NCI-H69 (cell line): Measurements from ENCODE around the gene MYLK.

Source experiments
- DNase-seq: peaks from one replicate; lab custom pipeline; 2025; lab: John Stamatoyannopoulos, UW

Gene MYLK

GRCh38 chr3:123791417-123791816 is 92.7 kb downstream of the MYLK start:
- no peak for DNase-seq

GRCh38 chr3:123791073-123791370 is 93.1 kb downstream of the MYLK start:
- DNase-seq, result no peak

- no peak for DNase-seq
These were observed 93.7 kb downstream of the MYLK start for GRCh38 chr3:123790254-123791072.

- DNase-seq, result no peak
These were observed 94.4 kb downstream of the MYLK start for GRCh38 chr3:123789760-123790159.

GRCh38 chr3:123789160-123789559 is 95.0 kb downstream of the MYLK start:
- no peak for DNase-seq

DNA sequence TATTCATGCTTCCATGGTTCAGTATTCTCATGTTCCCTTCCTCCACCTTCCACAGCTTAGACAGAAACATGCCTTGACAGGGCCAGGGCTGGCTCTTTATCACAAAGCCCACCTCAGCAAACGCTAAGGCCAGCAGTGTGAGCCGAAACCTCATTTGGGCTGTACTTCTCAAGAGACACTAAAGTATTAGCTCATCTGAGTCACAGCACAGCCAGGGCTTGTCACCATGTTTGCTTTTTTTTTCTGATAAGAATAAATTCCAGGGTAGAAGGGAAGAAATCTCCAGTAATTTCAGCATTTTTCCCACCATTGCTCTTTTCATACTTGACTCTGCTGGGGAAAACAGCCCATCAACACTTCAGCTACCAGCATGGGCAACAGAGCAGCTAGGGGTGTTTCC is 95.4 kb downstream of the MYLK start:
- DNase-seq, result no peak

DNA sequence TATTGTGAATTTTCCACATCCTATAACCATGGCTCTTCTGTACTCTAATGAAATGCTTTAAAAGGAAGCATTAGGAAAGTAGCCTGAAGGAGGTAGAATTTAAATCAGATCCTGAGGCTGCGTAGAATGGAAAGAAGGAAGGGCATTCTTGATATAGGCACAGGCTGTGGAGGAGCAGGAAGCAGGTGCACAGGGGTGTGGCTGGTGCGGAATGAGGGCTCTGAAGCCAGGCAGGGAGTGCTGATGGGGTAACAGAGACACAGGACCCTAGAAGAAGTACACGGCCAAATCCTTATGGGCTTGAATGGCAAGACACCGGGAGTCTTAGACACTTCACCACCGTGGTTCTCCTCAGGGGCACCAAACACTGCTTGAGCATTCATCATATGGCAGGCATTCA is 97.0 kb downstream of the MYLK start:
- DNase-seq, result no peak

- no peak for DNase-seq
These were observed 98.5 kb downstream of the MYLK start for GRCh38 chr3:123785602-123786001.

DNA sequence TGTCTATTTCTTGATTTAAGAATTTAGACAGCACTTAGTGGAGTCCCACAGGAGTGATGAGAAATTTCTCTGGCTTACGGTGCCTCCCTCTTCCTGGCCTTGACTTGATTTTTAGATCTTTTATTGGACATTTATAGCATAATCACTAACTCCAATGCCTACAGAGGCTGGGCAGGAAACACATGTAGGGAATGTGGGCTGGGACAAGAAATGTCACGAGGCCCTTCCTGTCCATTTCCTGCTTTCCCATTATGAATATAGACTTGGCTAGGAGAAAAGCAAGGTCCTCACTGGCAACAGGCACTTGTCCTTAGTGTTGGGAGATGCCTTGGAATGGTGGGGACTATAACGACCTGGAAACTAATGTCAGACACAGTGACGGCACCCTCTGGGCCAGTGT is 100.3 kb downstream of the MYLK start:
- DNase-seq, result no peak

- DNase-seq, result no peak
These were observed 101.0 kb downstream of the MYLK start for GRCh38 chr3:123783050-123783689.

DNA sequence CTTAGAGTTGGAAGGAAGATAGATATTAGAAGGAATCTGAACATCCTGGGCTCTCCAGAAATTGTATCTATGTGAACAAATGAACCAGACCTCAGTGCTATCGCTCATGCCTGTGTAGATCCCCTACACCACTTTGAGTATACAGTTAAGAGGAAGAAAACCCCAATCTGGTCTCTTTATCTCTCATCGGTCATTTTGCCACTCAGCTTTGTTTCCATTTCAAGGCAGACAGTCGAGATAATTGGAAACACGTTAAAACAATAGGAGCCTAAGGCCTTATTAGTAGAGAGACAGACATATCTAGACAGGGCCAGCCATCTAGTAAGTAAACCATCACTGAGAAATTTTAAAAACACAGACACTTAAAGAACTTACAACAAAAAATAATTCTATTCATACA is 101.6 kb downstream of the MYLK start:
- no peak for DNase-seq

DNA sequence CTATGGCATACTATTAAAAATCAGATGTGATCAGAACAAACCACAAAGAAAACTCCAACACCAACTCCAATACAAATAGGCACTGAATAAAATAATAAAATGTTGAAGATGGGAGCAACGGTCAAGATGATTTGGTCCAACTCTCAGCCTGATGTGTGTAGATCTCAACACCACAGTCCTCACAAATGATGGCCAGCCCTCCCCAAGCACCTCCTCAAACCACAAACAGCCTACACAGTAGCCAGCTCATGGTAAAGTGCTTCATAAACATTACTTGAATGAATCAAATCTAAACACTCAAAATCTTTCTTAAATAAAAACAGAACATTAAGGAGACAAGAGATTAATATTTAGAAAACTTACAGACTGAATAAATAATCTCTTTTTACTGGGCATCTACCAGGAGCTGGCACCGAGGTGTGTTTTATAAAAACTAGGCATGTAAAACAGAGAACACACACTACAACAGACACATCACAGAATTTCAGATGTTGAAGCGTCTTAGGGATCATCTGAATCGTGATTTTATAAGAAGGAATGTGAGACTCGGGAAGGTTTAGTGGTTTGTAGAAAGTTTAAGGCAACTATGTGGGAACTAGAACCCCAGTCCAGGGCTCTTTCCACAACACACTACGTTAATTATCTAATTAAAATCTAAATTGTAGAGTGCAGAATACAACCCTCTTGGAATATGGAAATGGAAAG is 102.4 kb downstream of the MYLK start:
- no peak for DNase-seq

GRCh38 chr3:123781138-123781537 is 103.0 kb downstream of the MYLK start:
- DNase-seq, result no peak

DNA sequence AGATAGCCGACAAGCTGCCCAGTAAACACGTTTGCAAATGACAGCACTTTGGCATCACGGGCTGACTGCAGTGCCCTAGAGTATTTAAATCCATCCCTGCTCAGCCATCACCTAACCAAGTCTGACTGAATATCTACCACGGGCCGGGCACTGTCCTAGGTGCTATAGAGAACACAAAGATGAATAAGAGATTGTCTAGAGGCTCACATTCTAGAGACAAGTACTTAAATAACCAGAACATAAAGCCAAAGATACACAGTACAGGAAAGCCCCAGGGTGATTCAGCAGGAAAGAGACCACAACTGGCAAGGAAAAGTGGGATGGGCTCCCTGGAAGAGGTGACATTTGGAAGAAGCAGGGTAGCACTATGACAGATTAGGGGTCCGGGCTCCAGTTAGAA is 103.5 kb downstream of the MYLK start:
- no peak for DNase-seq

- DNase-seq, result no peak
These were observed 104.4 kb downstream of the MYLK start for GRCh38 chr3:123779655-123780231.

DNA sequence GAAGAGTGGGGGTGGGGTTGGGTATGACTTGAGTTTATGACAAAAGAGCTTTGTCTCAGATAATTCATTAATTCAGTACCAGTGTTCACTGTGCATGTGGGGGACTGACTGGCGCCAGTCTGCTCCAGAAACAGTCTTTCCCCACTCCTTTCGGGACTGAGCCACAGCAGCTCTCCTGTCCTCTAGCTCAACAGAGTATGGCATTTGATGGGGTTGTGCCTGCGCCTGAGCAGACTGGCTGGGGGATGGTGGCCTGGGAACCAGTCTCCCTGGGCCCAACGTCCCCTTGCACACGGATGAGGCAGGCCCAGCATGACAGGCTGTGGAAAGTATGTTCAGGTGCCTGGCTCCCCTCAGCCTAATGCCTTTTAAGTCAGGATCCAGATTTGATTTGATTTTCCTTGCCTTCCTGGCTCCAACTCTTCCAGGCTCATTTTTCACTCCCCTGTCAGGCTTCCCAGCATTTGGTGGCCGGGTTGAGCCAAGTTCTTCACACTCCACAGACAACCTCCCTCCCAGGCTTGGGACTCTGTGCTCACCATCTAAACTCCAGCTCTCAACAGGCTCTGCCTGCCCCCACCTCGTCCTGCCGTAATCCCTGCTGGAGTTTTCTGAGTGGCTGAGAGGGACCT is 105.0 kb downstream of the MYLK start:
- DNase-seq, result no peak

- DNase-seq, result no peak
These were observed 105.6 kb downstream of the MYLK start for GRCh38 chr3:123778525-123778924.

DNA sequence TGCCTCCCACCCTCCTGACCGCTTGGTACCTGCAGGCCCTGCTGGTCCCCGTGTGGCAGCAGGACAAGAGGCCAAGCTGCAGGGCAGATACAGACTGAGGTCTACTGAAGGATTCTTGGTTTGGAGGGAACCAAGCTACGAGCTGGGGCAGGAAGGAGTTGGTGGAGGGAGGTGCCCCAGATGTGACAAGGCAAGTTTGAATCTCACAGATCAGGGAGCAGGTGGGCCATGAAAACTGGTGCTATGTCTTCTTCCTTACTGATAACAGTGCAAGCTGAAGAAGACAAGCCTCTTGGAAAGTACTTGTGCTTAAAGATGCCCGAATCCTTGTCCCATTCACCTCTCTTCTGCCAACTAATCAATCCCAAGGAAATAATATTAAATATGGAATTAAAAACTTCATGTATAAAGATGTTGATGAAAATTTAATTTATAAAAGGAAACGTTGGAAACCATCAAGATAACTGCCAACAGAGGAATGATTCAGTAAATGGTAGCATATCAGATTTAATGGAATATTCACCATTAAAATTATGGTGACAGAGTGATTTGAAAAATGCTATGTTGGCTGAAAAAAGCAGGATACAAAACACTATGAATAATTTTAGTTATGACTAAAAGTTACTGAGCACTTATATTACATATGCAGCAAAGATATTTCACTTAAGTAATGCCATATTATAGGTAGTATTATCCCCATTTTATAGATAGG is 107.9 kb downstream of the MYLK start:
- no peak for DNase-seq

- DNase-seq, result no peak
These were observed 109.7 kb downstream of the MYLK start for GRCh38 chr3:123774474-123774873.

GRCh38 chr3:123773681-123774431 is 110.3 kb downstream of the MYLK start:
- peak; percentile 17 for DNase-seq

GRCh38 chr3:123769356-123769743 is 114.8 kb downstream of the MYLK start:
- DNase-seq, result no peak
